Heart left ventricle (tissue), 16 donors: ENCODE measurements around the gene STRIP1. TPM values are rescaled to one million over a fixed set of nuclear protein-coding genes. Genes with fewer than 3 reads are reported as not detected.
A peak's percentile ranks its signal among the peaks of the same experiment; 100 is the strongest.
"Not testable (repeated sequence)": the region's sequence is repeated elsewhere in the genome, so short reads cannot be mapped to it uniquely, and the experiment has no call there.

ENCODE experiments used
- ATAC-seq, 4 donors: fragments of 200-7000 bp; cut with Tn5 transposase; one replicate each; pipeline ENCODE4 v1.9.1; 2020 to 2022; ENCODE audit warnings: moderate library complexity in 4 of 4, mild to moderate bottlenecking in 3 of 4, moderate number of reproducible peaks in 1 of 4
- DNase-seq, 5 donors: peaks; one replicate each; pipeline ENCODE4 v3.0.0-alpha.2; 2020
- H3K27ac ChIP-seq, 12 donors: fragments of 200-600 bp; sonication (generic) in 4 of 12; one replicate each; pipeline versions ENCODE4 v1.5.0 to v1.8.0; 2016 to 2022; ENCODE audit warnings: mild to moderate bottlenecking in 2 of 12
- H3K27me3 ChIP-seq, 9 donors: fragments of 200-600 bp; sonication (generic) in 2 of 9; one replicate each; pipeline versions ENCODE4 v1.5.1 to v1.8.0; 2016 to 2022; ENCODE audit warnings: mild to moderate bottlenecking in 3 of 9
- H3K36me3 ChIP-seq, 9 donors: fragments of 200-600 bp; sonication (generic) in 2 of 9; one replicate each; pipeline versions ENCODE4 v1.5.0 to v1.8.0; 2018 to 2022; ENCODE audit warnings: mild to moderate bottlenecking in 2 of 9
- H3K4me1 ChIP-seq, 12 donors: fragments of 200-600 bp; sonication (generic) in 4 of 12; one replicate each; pipeline versions ENCODE4 v1.5.0 to v1.8.0; 2016 to 2022; ENCODE audit warnings: mild to moderate bottlenecking in 3 of 12
- H3K4me3 ChIP-seq, 12 donors: fragments of 200-600 bp; sonication (generic) in 4 of 12; one replicate each; pipeline versions ENCODE4 v1.5.0 to v1.8.0; 2017 to 2022; ENCODE audit warnings: mild to moderate bottlenecking in 9 of 12, moderate library complexity in 4 of 12
- H3K9me3 ChIP-seq, 12 donors: fragments of 200-600 bp; sonication (generic) in 4 of 12; one replicate each; pipeline versions ENCODE4 v1.5.0 to v1.8.0; 2016 to 2022; ENCODE audit warnings: mild to moderate bottlenecking in 1 of 12
- CTCF ChIP-seq, 12 donors: fragments of 200-600 bp; sonication (generic) in 4 of 12; IDR thresholded peaks; one replicate each; pipeline versions ENCODE4 v1.5.0 to v1.8.0; 2018 to 2022; ENCODE audit warnings: antibody characterized with exemption in 12 of 12, mild to moderate bottlenecking in 5 of 12
- POLR2A ChIP-seq, 2 donors: fragments of 450-650 bp; IDR thresholded peaks; one replicate each; pipeline ENCODE4 v1.6.1; 2017; ENCODE audit warnings: antibody characterized with exemption in 2 of 2, mild to moderate bottlenecking in 2 of 2, moderate library complexity in 2 of 2
- WGBS, 4 donors: extraction: QIAGEN DNeasy Blood & Tissue Kit in 2 of 4; methylation state at CpG; one replicate each; pipeline versions ENCODE4 v1.1.5 to v1.1.7; 2013 to 2018; 5-methylcytosine and 5-hydroxymethylcytosine counted together
- intact Hi-C, 10 donors: fragments of 100-400 bp; cut with DNase I; formaldehyde crosslinking; loops; one replicate each; pipeline versions ENCODE4 v1.11.1 to v1.14.2; 2022
- polyA plus RNA-seq, 2 donors: library from polyadenylated mRNA; stranded (reverse); fragments of 200-250 nt; gene quantifications; one replicate each; pipeline ENCODE4 v1.2.3, GENCODE V29; 2013
- total RNA-seq, 9 donors: library from RNA; depleted of rRNA in 2 of 9; stranded (reverse); fragments of >200 nt in 2 of 9; fragmentation: NEBNext Ultra II Directional in 3 of 9; extraction: Animal tissue kit (Norgen Biotek cat#: 25700) in 3 of 9; gene quantifications; one replicate each; pipeline versions ENCODE4 v1.1.0 to v1.2.4, GENCODE V29; 2016 to 2023
- donor health status: ischemic (EF 13 %, LVEDD 7.1; RV severe dilation, severe dysfunction).
- donor health status: healthy with polysubstance abuse.
- donor health status: DM: no; HTN: yes; CAD: no.
- donor health status: DM: no; HTN: no; CAD: no.
- donor health status: ischemic (EF 25% LVEDD 6.9; RV normal size, moderate dysfunction).
- donor health status: ischemic (EF 25% LVEDD 5.7; RV mildly dilated, moderate dysfunction).
- donor health status: healthy.
- donor health status: DM: yes; HTN: yes; CAD: no.
- donor health status: ischemic (EF 35%, LVEDD 5.7; RV mildly dilated, moderate dysfunction).
- donor health status: nonischemic (EF 11% LVEDD 7.7; RV severe dilation, severe dysfunction).
- donor health status: DM: yes; HTN: yes; CAD: no.
- donor health status: PGD.
- donor health status: ischemic (EF 29% LVEDD 5.4; RV normal size, mild dysfunction).
- donor health status: nonischemic (EF 23%, LVEDD 6.1; RV moderate dilation, normal function).

STRIP1 gene
- total and polyA plus RNA-seq, 11 donors, result 7.8 to 22.8 (median 19.0) TPM

DNA sequence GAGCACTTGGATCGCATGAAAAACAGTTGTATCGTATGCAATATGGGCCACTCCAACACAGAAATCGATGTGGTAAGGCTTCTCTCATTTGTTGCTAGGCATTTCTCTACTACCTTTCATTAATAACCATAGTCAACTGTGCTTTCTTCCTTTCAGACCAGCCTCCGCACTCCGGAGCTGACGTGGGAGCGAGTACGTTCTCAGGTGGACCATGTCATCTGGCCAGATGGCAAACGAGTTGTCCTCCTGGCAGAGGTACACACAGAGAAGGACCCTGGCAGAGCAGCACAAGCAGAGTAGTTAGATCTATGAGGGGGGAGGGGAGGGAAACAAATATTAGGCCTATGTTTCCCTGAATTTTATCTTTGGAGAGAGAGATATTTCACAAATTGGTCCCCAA, 16.0 kb upstream of the STRIP1 start:
- Histone ChIP-seq H3K9me3 (no peaks in the 10 kb centered on the region), H3K27ac (no peak overlapping the region), H3K36me3 (peaks cover 0 to 100% (median 100%) of the 10 kb centered on the region in 9 donors), H3K27me3 (no peaks in the 10 kb centered on the region), H3K4me1 (no peaks in the 10 kb centered on the region), H3K4me3 (no peak overlapping the region)
- ATAC-seq, result no peak
- no peak for DNase-seq
- 93 to 94% (median 93%) methylated on average over 9 of the region's 9 CpGs for WGBS, 4 donors
- intact Hi-C loops, result no loop called here
- TF ChIP-seq CTCF (IDR thresholded peaks at IDR 0.05) (no peak), POLR2A (IDR thresholded peaks at IDR 0.05) (no peak)

DNA sequence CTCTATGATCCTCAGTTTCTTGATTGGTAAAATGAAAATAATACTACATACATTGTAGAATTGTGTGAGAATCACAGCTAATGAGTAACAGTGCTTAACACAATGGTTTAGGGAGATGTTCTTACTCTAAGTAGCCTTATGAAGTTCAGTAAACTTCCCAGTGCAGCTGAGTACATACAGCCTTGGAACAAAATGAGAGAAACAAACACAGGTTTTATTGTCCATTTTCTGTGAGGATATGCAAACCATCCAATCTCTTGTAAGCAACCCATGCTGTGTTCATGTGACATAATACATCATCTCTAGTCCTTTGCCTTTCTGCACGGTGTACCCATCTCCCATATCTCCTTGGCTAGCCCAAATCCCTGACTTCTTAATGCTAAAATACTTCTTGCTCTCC, 14.7 kb upstream of the STRIP1 start:
- no peaks in the 10 kb centered on the region for H3K4me1 ChIP-seq
- DNase-seq (no peak), ATAC-seq (no peak)
- intact Hi-C loops, result no loop called here
- H3K27me3 ChIP-seq, result no peaks in the 10 kb centered on the region
- TF ChIP-seq CTCF (IDR thresholded peaks at IDR 0.05) (no peak), POLR2A (IDR thresholded peaks at IDR 0.05) (no peak)
- no peak overlapping the region for H3K27ac ChIP-seq
- H3K36me3 ChIP-seq, result peaks cover 0 to 100% (median 99%) of the 10 kb centered on the region in 9 donors
- no peaks in the 10 kb centered on the region for H3K9me3 ChIP-seq
- no peak overlapping the region for H3K4me3 ChIP-seq
- WGBS, 4 donors, result 90 to 97% (median 91%) methylated on average over 1 of the region's 1 CpG

GRCh38 chr1:110021285-110021684, 13.1 kb upstream of the STRIP1 start:
- Histone ChIP-seq H3K9me3 (no peaks in the 10 kb centered on the region), H3K4me3 (no peak overlapping the region), H3K36me3 (peaks cover 0 to 95% (median 85%) of the 10 kb centered on the region in 9 donors), H3K27ac (no peak overlapping the region), H3K4me1 (no peaks in the 10 kb centered on the region), H3K27me3 (no peaks in the 10 kb centered on the region)
- ATAC-seq (no peak), DNase-seq (no peak)
- 88 to 95% (median 93%) methylated on average over 3 of the region's 3 CpGs for WGBS, 4 donors
- intact Hi-C loops, result no loop called here
- TF ChIP-seq POLR2A (IDR thresholded peaks at IDR 0.05) (no peak), CTCF (IDR thresholded peaks at IDR 0.05) (no peak)

DNA sequence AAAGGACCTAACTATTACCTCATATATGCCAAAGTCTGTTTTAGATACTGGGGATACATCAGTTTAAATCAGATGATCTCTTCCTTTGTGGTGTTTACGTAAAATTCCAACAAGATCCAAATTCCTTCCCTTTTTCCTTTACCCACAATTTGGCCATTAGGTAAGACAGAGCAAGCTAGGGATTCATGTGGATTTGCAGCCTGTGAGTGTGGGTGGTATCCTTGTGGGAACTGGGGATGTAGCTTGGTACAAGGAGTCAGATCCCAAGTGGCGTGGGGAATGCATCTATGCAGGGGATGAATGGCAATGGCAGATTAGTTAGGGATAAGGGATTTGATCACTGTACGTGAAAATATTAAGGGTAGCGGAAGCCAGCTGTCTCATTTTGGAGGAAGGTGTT, 9.8 kb upstream of the STRIP1 start:
- no peak overlapping the region for H3K4me3 ChIP-seq
- no peak overlapping the region for H3K27ac ChIP-seq
- H3K27me3 ChIP-seq, result no peaks in the 10 kb centered on the region
- H3K36me3 ChIP-seq, result peaks cover 0 to 62% (median 52%) of the 10 kb centered on the region in 9 donors
- no peak for TF ChIP-seq CTCF (IDR thresholded peaks at IDR 0.05)
- no peak for TF ChIP-seq POLR2A (IDR thresholded peaks at IDR 0.05)
- peaks cover 0 to 3% (median 0%) of the 10 kb centered on the region in 12 donors for H3K4me1 ChIP-seq
- intact Hi-C loops, result no loop called here
- 90 to 96% (median 93%) methylated on average over 4 of the region's 4 CpGs for WGBS, 4 donors
- peak in 1 of 4 donors; percentile 25 for ATAC-seq
- H3K9me3 ChIP-seq, result no peaks in the 10 kb centered on the region
- no peak for DNase-seq

DNA sequence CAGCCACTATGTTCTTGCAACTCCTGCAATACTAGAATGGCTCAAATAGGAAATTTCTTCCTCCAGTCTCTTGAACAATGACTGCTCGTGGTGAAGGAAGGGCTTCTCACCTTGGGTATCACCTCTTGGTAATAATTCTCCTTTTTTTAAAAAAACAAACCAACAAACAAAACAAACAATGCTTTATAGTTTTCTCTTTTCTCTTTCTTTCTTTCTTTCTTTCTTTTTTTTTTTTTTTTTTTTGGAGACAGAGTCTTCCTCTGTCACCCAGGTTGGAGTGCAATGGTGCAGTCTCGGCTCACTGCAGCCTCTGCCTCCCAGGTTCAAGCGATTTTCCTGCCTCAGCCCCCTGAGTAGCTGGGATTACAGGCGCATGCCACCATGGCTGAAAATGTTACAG, 3.7 kb upstream of the STRIP1 start:
- H3K27me3 ChIP-seq, ATAC-seq, DNase-seq, H3K9me3 ChIP-seq, H3K36me3 ChIP-seq: not testable (repeated sequence)
- Histone ChIP-seq H3K4me3 (peak overlapping the region in 4 of 12 donors; percentile 7 to 33 (median 14)), H3K4me1 (peaks cover 3 to 31% (median 5%) of the 10 kb centered on the region in 12 donors), H3K27ac (peak overlapping the region in 1 of 12 donors; percentile 60)
- WGBS, 4 donors, result 72 to 86% (median 77%) methylated on average over 4 of the region's 4 CpGs
- intact Hi-C loops, result loop anchor here in 2 of 10 donors (2.0 to 10.0 kb wide), 2 partner anchors 74 to 374 kb away; partner anchors contain the start of gene LAMTOR5 (in 1 of the 2)
